CD1c-positive myeloid dendritic cell (primary cell): ENCODE data around the gene NLGN1.

Experiments used
- DNase-seq: peaks from one replicate; pipeline ENCODE4 v3.0.0-alpha.2; 2016; ENCODE audit errors: extremely low spot score

The NLGN1 gene

GRCh38 chr3:173755161-173755560, 357.6 kb downstream of the NLGN1 start:
- DNase-seq = no peak

GRCh38 chr3:173761161-173761560, 363.6 kb downstream of the NLGN1 start:
- DNase-seq = no peak

- no peak for DNase-seq
These were observed 365.0 kb downstream of the NLGN1 start for GRCh38 chr3:173762501-173762900.

- no peak for DNase-seq
These were observed 372.5 kb downstream of the NLGN1 start for GRCh38 chr3:173770011-173770410.

GRCh38 chr3:173770796-173771573, 373.4 kb downstream of the NLGN1 start:
- no peak for DNase-seq

- no peak for DNase-seq
These were observed 376.3 kb downstream of the NLGN1 start for GRCh38 chr3:173773800-173774199.

GRCh38 chr3:173774294-173774693, 376.8 kb downstream of the NLGN1 start:
- DNase-seq = no peak

- DNase-seq = no peak
These were observed 380.7 kb downstream of the NLGN1 start for GRCh38 chr3:173778251-173778650.

GRCh38 chr3:173780067-173780466, 382.5 kb downstream of the NLGN1 start:
- DNase-seq = no peak

GRCh38 chr3:173785004-173785403, 387.5 kb downstream of the NLGN1 start:
- no peak for DNase-seq

GRCh38 chr3:173789530-173790162, 392.1 kb downstream of the NLGN1 start:
- DNase-seq = no peak

GRCh38 chr3:173793963-173794362, 396.4 kb downstream of the NLGN1 start:
- no peak for DNase-seq

- DNase-seq = no peak
These were observed 398.9 kb downstream of the NLGN1 start for GRCh38 chr3:173796405-173796804.

- no peak for DNase-seq
These were observed 399.3 kb downstream of the NLGN1 start for GRCh38 chr3:173796890-173797289.

GRCh38 chr3:173799060-173799816, 401.7 kb downstream of the NLGN1 start:
- DNase-seq = no peak

GRCh38 chr3:173800154-173800553, 402.6 kb downstream of the NLGN1 start:
- no peak for DNase-seq

GRCh38 chr3:173814809-173815208, 417.3 kb downstream of the NLGN1 start:
- DNase-seq = no peak

GRCh38 chr3:173819368-173819767, 421.8 kb downstream of the NLGN1 start:
- DNase-seq = no peak

- DNase-seq = no peak
These were observed 426.4 kb downstream of the NLGN1 start for GRCh38 chr3:173823911-173824460.

- DNase-seq = no peak
These were observed 428.2 kb downstream of the NLGN1 start for GRCh38 chr3:173825730-173826129.

GRCh38 chr3:173826416-173826815, 428.9 kb downstream of the NLGN1 start:
- DNase-seq = no peak

GRCh38 chr3:173826901-173827609, 429.5 kb downstream of the NLGN1 start:
- DNase-seq = no peak
